HG02759 (cell line): ENCODE measurements around the gene ETV6.
"Not testable (repeated sequence)": the region's sequence is repeated elsewhere in the genome, so short reads cannot be mapped to it uniquely, and the experiment has no call there.

ENCODE experiments used
- ATAC-seq: cut with Tn5 transposase; IDR thresholded peaks from one replicate; pipeline ENCODE4 v1.9.1; 2021; ENCODE audit warnings: mild to moderate bottlenecking, moderate library complexity; ENCODE audit not compliant: unreplicated experiment

ETV6 gene

DNA sequence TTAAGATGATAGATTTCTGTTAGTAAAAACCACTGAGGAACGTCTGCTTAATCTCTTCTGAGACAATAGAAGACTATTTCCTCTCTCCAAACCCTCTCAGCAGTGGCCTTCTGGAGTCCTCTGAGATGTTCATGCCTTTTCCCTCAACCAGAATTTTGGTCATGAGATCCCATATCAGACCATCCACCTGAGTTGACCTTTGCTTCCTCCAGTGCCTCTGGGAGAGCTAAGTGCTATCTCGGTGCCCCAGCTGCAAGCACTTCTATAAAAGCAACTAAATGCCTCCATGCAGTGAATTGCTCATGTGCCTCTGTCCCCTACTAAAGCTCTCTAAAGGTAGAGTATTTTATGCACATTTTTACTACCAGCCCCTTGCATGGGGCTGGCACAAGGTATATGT is 248.4 kb downstream of the ETV6 start:
- ATAC-seq: no peak

DNA sequence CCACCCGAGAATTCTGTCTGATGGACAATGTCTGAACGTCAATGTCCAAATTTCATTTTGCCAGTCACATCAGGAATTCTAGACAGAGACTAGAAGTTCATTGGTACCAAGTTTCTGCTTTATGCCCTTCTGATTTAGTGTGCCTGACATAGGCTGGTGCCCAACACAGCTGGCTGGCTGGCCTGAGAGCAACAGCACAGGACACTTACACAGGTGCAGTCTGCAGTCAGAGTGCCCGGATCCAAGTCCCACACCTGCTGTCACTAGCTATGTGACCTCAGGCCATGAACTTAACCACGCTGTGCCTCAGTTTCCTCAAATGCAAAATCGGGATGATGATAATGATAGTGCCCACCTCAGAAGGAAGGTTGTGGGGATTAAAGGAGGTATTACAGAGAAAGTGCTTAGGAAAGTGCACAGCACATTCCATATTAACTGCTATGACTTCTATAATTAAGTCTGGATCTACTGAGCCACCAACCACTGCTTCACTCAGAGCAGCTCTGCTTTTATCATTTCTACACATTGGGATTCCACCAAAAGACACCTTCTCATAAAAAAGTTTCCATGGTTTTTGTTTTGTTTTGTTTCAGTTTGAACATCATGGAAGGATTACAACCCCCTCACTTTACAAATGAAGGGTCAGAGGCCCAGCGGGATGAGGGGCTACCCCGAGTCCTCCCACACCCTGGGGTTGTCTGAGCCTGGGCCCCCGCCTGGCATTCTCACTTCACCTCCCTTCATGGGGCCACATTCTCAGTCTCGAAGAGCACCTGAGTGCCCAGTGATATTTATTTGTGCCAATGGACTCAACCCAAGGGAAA is 252.4 kb downstream of the ETV6 start:
- peak; percentile 50 for ATAC-seq

DNA sequence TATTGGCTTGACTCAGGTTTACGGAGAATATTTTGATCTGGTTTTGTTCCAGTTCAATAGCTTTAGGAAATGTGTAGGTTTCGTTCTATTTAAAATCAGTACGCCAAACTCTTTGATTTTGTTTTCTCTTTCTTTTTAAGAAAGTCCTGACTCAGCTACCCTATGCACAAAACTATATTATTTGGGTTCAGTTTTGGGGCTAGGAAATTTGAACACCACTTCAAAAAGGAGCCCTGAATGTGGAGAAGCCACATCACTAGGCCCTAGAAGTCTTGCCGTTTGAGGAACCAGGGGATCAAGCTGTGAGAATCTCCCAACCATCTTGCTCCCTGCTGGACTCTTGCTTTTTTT is 253.0 kb downstream of the ETV6 start:
- peak; percentile 19 for ATAC-seq

DNA sequence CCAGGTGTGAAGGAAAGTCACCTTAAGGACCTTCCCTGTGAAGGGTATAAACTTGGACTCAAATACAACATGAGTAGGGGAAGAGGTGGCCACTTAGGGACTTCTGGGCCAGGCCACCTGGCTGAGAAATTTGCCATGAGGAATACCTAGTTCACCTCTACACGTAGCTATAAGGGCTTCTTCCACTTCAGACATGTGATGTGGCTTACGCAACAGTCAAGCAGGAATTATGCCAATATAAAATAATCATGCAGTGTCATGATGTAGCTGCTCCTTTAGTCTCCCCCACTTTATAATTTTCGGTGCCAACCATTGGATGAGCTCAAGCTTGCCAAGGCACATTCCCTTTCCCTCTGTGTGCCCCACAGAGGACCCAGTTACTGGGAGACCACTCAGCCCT is 254.7 kb downstream of the ETV6 start:
- no peak for ATAC-seq

DNA sequence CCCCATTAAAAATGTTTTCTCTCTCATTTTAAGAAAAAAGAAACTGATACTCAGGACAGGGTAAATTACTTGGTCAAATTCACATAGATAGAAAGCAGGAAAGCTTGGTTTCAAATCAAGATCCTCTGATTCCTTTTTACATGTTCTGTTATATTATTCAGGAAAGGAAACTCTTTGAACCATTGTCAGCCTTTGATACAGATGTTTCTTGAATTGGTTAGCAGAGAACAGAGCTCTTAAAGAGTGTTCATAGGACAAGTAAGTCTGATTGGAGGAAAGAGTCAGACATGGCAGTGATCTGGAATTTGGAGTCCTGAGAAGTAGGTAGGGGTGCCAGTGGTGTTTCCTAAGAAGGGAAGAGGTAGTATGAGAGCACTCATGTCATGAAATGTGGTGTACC is 256.1 kb downstream of the ETV6 start:
- ATAC-seq: no peak

DNA sequence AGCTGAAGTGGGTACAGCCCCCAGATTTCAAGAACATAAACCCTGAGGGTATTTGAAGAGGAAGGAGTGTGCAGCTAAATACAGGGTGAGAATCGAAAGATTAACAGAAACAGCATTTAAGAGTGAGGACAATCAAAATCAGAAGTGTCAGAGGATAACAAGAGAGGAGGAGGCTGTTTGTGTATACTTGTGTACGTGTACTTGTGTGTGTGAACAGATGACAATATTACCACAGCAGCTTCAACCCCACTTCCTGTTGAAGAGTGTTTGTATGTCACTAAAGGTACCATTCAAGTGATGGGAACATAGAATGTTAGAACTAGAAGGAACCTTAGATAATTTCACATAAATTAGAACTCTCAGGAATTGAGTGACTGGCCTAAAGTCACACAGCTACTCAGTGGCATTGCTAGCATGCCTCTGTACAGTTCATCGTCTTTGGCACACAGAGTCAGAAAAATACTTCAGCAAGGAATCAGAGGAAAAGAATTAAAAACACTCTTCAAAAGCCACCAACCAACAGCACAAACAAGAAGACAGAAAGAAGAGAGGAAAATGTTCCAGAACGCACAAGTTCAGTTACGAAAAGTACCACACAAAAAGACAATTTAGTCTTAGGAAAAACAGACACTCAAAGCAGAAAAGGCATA is 256.9 kb downstream of the ETV6 start:
- no peak for ATAC-seq

DNA sequence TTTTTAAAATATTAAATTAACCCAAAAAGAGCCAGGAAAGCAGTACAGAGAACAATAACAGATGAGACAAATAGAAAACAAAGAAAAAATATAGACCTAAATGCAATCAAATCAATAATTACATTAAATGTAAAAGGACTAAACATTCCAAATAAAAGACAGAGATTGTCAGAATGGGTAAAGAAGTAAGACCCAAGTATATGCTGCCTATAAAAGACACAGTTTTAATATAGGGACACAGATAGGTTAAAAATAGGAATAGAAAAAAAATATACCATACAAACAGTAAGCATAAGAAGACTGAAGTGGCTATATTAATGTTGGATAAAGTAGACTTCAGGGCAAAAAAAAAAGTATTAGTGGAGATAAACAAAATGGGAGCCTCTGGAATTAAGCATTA is 258.2 kb downstream of the ETV6 start:
- ATAC-seq: no peak

DNA sequence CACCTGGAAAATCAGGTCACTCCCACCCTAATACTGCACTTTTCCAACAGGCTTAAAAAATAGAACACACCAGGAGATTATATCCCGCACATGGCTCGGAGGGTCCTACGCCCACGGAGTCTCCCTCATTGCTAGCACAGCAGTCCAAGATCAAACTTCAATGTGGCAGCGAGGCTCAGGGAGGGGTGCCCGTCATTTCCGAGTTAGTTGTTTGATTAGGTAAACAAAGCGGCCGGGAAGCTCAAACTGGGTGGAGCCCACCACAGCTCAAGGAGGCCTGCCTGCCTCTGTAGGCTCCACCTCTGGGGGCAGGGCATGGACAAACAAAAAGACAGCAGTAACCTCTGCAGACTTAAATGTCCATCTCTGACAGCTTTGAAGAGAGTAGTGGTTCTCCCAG is 259.9 kb downstream of the ETV6 start:
- not testable (repeated sequence) for ATAC-seq

DNA sequence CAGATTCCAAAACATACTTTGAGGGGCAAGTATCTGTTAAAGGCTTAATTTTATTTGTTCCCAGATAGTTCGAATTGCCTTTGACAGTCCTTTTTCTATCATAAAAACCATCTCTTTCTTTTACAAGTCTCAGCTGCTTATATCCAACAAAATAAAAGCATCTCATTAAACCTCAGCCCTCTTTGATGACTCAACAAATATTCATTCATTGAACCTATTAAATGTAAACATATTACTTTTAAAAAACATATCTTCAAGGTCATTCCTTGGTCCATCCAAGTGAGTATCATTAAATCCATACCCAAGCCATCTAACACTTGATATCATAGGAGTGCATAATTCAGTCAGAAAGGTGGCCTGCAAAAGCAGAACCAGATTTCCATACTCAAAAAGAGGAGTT is 266.6 kb downstream of the ETV6 start:
- no peak for ATAC-seq

DNA sequence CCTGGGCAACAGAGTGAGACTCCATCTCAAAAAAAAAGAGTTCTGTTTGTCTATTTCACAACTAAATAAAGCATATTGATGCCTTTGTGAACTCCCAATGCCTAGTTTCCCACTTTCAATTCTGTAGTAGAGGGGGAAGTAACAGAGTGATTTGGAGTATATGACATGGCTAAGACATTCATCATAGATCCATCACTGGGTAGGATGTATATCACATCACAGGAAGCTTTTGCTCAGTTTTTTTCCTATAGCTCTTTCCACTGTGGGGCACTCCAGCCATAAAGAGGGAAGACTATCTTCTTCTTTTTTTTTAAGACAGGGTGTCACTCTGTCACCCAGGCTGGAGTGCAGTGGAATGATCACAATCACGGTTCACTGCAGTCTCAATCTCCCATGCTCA is 267.3 kb downstream of the ETV6 start:
- no peak for ATAC-seq

DNA sequence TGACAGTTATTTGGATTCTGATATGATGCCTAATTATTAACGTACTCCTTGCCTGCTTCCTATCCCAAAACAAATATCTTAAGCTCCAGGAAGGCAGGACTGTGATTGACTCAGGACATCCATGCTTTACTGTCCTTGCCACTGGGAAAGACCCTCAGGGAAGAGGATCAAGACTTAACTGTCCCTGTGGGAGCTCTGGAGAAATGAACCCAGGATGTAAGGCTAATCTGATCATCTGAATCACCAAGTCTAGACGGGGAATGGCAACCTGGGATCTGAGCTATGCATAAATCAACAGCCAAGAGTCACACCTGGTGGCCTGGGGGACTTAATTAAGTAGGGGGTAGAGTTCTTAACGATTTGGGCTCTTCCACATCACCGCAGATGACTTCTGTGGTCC is 268.0 kb downstream of the ETV6 start:
- ATAC-seq: no peak

DNA sequence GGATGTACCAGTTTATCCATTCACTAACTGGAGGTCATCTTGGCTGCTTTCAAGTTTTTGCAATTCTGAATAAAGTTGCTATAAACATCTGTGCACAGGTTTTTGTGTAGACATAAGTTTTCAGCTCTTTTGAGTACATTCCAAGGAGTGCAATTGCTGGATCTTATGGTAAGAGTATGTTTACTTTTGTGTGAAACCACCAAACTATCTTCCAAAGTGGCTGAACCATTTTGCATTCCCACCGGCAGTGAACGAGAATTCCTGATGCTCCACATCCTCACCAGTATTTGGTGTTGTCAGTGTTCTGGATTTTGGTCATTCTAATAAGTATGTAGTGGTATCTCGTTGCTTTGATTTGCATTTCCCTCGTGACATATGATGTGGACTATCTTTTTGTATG is 270.8 kb downstream of the ETV6 start:
- no peak for ATAC-seq

DNA sequence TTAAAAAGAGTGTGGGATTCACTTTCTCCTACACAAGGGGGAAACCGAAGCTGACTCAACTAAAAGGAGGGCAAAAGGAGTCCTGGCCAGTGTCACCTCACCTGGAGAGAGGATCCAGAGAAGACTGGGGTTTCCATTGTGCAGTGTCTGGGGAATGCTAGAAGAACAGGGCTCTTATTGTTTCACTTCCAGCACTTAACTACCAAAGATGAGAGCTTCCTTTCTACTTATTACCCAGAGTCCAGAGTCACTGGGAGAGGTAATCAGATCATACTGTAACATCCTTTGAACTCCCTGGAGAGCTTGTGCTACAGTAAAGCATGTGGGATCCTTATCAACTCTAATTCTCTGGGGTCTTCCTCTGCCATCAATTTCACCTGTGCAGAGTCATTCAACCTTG is 272.9 kb downstream of the ETV6 start:
- no peak for ATAC-seq

DNA sequence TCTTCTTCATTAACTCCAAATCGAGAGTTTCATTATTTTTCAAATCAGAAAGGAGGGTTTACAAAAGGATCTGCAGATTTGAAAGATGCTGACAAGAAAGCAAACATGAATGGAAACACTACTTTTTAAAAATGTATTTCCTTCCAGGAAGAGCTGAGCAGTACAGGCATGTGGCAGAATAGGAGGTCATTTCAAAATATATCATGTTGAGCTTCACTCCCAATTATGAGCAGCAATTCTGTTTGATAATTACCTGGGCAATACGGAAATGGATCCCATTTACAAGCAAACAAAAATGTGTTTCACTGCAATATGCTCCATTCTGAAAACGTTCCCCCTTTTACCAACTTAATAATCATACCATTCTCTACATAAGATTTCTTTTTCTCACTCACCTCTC is 273.6 kb downstream of the ETV6 start:
- no peak for ATAC-seq

DNA sequence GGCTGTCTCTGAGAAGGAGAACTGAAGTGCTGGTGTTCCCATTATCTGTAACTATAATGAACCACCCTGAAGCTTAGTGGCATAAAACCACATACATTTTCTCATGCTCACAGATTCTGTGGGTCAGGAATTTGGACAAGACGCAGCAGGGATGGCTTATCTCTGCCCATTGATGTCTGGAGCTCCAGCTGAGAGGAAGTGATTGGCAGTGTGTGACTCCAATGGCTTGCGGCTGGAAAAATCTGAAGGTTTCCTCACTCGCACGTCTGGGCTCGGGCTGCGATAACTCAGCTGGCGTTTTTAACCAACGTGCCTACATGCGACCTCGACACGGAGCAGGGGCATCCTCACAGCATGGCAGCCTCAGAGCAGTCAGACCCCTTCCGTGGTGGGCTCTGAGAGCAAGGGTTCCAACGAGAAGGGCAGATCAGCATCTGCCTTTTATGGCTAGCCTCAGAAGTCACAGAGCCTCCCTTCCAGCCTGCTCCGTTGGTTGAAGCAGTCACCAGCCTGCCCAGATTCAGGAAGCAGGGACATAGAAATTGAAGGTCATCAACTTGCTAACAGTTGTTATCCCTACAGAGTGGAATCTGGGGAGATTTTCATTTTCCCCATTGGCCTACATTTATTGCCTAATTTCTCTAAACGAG is 277.9 kb downstream of the ETV6 start:
- ATAC-seq: no peak

DNA sequence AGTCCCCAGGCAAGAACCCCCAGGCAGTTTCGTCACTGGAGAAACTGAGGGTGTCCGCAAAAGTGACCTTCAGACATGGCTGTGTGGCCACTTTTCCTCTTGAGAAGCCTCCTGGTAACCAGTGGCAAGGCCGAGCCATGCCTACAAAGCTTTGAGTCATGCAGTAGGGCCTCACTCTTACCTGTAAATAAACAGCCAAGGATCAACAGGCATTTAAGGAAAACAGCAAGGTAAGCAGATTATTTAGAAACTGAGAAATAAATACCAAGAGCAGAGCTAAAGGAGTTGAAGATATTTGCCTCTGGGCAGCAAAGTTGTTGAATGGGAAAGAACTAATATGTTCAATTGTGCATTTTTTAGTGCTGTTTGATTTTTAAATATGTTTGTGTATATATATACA is 280.2 kb downstream of the ETV6 start:
- ATAC-seq: no peak

DNA sequence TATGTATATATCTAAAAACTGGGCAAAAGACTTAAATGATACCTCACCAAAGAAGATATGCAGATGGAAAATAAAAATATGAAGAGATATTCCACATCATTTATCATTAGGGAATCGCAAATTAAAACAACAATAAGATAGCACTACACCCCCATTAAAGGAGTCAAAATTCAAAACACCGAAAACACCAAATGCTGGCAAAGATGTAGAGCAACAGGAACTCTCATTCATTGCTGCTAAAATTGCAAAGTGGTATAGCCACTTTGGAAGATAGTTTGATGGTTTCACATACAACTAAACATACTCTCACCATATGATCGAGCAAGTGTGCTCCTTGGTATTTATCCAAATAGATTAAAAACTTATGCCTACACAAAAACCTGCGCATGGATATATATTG is 289.7 kb downstream of the ETV6 start:
- no peak for ATAC-seq

DNA sequence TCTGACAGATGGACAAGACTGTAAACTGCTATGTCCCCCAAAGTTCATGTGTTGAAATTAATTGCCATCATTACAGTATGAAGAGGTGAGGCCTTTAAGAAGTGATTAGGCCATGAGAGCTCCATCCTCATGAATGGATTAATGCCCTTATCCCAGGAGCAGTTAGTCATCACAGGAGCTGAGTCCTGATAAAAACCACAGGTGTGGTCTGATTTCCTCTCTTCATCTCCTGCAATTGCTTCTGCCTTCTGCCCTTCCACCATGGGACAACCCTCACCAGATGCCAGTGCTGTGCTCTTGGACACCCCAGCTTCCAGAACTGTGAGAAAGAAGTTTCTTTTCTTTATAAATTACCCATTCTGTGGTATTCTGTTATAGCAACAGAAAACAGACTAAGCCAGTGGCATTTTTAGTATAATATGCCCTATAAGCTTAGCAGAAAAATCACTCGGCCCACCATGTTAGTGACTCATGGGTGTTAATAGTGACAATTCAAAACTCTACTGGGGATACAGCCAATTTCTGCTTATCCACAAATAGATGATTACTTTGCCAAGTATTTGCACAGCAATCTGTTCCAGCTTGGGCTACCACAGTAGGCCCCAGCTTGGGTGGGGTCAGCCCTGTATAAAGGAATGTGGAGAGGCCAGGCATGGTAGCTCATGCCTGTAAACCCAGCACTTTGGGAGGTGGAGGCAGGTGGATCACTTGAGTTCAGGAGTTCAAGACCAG is 292.3 kb downstream of the ETV6 start:
- ATAC-seq: no peak

DNA sequence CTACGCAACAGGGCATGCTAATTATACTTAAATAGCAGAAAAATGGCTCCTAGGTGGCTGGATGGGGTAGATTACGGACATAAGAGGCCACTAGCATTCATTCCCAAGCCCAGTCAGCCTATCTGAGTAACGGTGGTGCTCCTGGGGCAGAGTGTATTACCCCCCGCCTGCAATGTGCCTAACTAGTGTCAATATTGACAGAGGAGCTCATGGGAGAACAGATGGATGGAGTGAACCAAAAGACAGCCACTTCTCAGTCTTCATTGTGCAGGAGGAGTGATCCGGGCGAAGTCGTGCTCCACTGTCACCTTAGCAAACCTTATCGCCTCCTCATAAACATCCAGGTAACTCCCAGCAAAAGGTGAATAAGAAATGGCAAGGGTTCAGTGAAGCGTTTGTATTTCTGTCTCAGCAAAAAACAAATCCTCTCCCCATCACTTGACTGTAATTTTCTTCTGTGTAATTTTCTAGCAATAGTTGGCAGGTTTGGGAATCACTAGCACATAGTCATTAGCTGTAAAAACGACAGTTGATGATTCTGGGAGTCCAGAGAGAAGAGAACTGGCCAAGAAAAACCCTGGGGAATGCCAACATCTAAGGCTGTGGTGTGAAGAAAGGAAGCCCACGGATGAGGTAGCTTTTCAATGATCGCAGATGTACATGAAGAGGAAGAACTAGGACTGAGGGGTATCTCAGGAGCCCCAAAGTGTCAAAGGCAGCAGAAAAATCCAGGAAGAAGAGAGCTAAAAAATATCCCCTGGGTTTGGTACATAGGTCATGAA is 294.6 kb downstream of the ETV6 start:
- ATAC-seq: no peak
